HUES48 (cell line): ENCODE results near the gene BAD.
"Not testable (repeated sequence)": the region's sequence is repeated elsewhere in the genome, so short reads cannot be mapped to it uniquely, and the experiment has no call there.

Experiments
- H3K27ac ChIP-seq: one replicate; pipeline ENCODE4 v1.7.0; 2013; ENCODE audit warnings: low read depth, low read length, inconsistent platforms
- H3K27me3 ChIP-seq: 2 replicates; pipeline ENCODE4 v1.6.1; 2013; ENCODE audit warnings: mild to moderate bottlenecking, low read length; ENCODE audit not compliant: control insufficient read depth, insufficient read depth
- H3K36me3 ChIP-seq: 2 replicates; pipeline ENCODE4 v1.6.1; 2013; ENCODE audit warnings: low read length; ENCODE audit not compliant: control insufficient read depth, insufficient read depth
- H3K4me1 ChIP-seq: 2 replicates; pipeline ENCODE4 v1.6.1; 2013; ENCODE audit warnings: mild to moderate bottlenecking, low read length; ENCODE audit not compliant: control insufficient read depth, insufficient read depth
- H3K4me3 ChIP-seq: 2 replicates; pipeline ENCODE4 v1.5.1; 2013; ENCODE audit warnings: mild to moderate bottlenecking, low read depth, low read length
- H3K9ac ChIP-seq: 2 replicates; pipeline ENCODE4 v1.6.1; 2013; ENCODE audit warnings: mild to moderate bottlenecking, low read depth, low read length, moderate library complexity
- H3K9me3 ChIP-seq: 2 replicates; pipeline ENCODE4 v1.6.1; 2013; ENCODE audit warnings: low read length; ENCODE audit not compliant: control insufficient read depth, insufficient read depth

The BAD gene

DNA sequence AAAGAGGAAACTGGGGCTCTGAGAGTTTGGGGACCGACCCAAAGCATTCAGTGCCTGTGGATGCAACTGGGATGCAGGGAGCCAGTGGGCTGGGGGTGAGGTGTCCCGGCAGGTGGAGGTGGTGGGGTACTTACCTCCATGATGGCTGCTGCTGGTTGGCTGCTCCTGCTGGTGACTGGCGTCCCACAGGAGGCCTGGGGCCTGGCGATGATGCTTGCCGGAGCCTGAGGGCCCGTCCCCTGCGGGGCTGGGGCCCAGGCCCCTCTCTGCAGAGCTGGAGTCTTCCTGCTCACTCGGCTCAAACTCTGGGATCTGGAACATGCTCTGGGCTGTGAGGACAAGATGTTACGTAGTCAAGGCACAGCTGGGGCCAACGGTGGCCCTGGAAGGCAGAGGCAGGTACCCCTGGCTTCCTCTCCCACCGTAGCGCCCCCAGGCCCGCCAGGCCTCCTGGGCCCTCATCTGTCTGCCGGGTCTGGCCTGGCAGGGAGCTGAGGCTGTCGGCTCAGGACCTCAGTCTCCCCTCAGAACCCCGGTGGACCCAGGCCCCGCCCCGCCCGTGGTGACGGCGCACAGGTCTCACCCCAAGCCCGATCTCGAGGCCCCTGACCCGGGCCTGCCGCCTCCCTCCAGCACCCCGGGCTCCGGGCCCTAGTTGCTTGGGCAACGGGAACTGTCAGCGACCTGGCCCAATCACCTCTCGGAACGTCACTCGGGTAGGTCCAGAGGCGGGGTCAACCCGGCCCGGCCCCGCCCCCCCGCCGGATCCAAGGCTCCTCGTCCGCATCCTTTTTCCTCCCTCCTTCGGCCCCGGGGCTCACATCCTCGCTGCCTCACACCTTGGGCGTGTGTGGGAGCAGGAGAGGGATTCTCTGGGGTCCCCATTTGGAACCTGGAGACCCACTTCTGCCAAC lies at the start of gene BAD:
Gene BAD, minus strand, starts transcription at position 618 of the 914 bp plus-strand sequence. Its CDS starts 297 bp downstream, at position 321.
- H3K4me1 ChIP-seq, result peaks cover 5% of the 10 kb centered on the region; the same call in 1 of the 2 replicates
- no peaks in the 10 kb centered on the region for H3K36me3 ChIP-seq
- peak within 1 kb of the TSS; percentile 96 for H3K4me3 ChIP-seq
- no peaks in the 10 kb centered on the region for H3K9me3 ChIP-seq
- H3K27me3 ChIP-seq, result peaks cover 8% of the 10 kb centered on the region
- H3K27ac ChIP-seq, result peak within 1 kb of the TSS; percentile 85
- H3K9ac ChIP-seq, result no peak within 1 kb of the TSS

DNA sequence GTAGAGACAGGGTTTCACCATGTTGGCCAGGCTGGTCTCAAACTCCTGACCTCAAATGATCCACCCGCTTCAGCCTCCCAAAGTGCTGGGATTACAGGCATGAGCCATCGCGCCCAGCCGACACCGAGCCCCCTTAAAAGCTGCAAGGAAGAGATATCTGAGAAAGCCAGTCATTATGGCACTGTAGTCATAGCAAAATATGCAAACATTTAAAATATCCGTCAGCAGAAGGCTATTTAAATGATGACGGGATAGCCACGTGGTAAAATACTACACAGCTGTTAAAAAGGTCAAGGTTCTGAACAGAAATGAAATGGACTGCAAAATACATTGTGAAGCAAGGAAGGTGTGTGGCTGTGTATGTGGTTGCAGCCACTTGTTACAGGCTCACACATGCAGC lies 49.1 kb upstream of the BAD start:
- Histone ChIP-seq H3K9ac (no peak overlapping the region), H3K4me3 (no peak overlapping the region), H3K4me1 (peaks cover 4% of the 10 kb centered on the region), H3K36me3 (no peaks in the 10 kb centered on the region), H3K27ac (no peak overlapping the region), H3K27me3 (no peaks in the 10 kb centered on the region), H3K9me3 (no peaks in the 10 kb centered on the region)

DNA sequence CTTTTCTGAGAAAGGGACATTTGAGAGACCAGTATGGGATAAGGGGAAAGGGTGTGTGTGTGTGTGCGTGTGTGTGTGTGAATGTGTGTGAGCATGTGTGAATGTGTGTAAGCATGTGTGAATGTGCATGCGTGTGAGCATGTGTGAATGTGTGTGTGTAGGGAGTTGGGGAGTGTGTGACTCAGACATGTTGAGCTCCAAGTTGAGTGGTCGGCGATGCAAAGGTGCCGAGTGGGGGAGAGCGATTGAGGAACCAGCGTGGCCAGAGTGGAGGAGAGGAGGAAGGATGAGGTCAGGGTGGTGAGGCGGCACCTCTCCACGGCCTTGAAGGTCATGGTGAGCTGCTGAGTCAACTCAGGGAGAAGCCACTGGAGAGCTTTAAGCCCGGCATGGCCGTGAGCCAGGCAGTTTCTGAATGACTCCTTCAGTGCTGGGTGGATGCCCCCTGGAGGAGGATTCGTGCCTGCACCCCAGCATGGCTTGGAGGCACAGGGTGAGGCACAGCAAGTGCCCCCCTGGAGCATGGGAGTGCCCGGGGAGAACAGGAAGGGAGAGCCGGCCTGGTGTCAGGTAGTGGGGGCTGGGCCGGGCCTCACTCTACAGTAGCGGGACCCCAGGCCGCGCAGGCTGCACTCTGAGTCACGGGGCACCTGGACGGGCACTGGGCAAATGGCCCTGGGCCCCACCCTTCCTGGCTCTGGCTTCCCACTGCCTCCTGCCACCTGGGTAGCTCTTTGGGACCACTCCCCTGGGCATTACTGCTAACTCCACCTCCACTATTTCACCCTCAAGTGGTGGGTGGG lies 47.3 kb upstream of the BAD start:
- H3K9me3 ChIP-seq, result no peaks in the 10 kb centered on the region
- H3K27ac ChIP-seq, result no peak overlapping the region
- H3K4me1 ChIP-seq, result peaks cover 4% of the 10 kb centered on the region
- H3K9ac ChIP-seq, result no peak overlapping the region
- no peaks in the 10 kb centered on the region for H3K36me3 ChIP-seq
- H3K27me3 ChIP-seq, result no peaks in the 10 kb centered on the region
- H3K4me3 ChIP-seq, result no peak overlapping the region

DNA sequence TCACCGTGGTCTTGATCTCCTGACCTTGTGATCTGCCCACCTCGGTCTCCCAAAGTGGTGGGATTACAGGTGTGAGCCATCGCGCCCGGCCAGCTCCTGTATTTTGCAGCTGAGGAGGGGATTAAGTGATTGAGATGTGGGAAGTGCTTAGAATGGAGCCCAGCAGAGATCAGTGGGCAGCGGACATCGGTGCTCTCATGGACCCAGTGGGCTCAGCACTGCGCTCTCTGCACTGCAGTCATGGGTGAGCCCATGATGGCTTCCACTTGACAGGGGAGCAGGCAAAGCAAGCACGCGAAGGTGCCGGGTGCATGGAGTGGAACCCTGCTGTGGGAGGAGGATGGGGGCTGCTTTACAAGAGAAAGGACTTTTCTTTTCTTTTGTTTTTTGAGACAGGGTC lies 46.4 kb upstream of the BAD start:
- Histone ChIP-seq H3K27me3 (no peaks in the 10 kb centered on the region), H3K9me3 (no peaks in the 10 kb centered on the region), H3K36me3 (no peaks in the 10 kb centered on the region), H3K4me3 (no peak overlapping the region), H3K9ac (no peak overlapping the region), H3K4me1 (peaks cover 4% of the 10 kb centered on the region), H3K27ac (no peak overlapping the region)

DNA sequence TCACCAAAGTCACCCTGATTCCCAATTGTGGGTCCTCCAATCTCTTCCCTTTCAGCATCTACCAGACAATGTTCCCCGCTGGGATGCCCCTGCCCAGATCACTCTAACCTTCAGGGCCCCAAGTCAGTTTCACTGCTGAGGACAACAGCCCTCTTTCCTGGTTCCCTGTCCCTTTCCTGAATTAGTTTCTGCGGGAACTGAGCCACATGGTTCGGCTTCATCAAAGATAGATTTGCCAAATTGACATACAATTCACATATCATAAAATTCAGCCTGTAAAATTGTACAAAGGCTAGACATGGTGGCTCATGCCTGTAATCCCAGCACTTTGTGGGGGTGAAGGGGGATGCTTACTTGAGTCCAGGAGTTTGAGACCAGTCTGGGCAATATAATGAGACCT lies 43.5 kb upstream of the BAD start:
- Histone ChIP-seq H3K9ac (no peak overlapping the region), H3K27ac (no peak overlapping the region), H3K27me3 (no peaks in the 10 kb centered on the region), H3K9me3 (no peaks in the 10 kb centered on the region), H3K4me3 (no peak overlapping the region), H3K4me1 (peaks cover 4% of the 10 kb centered on the region), H3K36me3 (0 out of 2 replicates have a peak, but pooled peaks cover under 1% of the 10 kb centered on the region)

DNA sequence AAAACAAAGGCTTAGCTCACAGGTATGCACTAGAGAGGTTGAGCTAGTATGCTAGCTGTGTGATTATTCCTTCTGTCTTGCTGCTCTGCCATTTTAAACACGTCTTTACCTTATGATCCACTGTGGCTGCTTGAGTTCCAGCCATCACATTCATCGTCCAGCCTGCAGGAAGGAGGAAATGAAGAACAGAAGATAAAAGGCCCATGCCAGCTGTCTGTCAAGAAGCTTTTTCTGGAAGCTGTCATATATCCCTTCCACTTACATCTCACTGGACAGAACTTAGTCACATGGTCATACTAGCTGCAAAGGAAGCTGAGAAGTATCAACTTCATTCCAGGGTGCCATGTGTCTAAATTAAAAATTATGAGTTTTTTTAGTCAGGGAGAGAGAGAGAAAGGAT lies 42.9 kb upstream of the BAD start:
- Histone ChIP-seq H3K27ac (no peak overlapping the region), H3K4me1 (peaks cover 4% of the 10 kb centered on the region), H3K9ac (no peak overlapping the region), H3K27me3 (no peaks in the 10 kb centered on the region), H3K4me3 (no peak overlapping the region), H3K36me3 (peaks cover 6% of the 10 kb centered on the region), H3K9me3 (no peaks in the 10 kb centered on the region)

DNA sequence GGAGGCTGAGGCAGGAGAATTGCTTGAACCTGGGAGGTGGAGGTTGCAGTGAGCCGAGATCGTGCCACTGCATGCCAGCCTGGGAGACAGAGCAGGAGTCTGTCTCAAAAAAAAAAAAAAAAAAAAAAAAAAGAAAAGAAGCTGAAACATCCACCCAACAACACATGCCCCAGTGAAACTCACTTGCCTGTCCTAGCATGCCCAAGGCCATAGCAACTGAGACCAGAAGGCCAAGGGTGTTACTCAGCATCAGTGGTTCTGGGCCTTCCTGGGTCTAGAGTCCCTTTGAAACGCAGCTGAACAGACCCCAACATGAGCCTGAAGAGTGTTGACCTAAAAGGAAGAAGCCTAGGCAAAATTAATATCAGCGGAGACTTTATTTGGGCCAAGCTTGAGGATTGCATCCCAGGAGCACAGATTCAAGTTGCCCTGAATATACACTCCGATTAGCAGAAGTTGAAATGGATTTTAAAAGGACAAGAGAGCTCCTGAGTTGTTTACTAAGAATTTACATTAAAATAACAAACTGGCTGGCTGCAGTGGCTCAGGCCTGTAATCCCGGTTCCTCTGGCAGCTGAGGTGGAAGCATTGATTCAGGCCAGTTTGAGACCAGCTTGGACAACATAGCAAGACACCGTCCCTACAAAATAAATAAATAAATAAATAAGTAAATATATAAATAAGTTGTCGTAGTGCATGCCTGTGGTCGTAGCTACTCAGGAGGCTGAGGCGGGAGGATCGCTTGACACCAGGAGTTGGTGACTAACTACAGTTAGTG lies 40.4 kb upstream of the BAD start:
- no peak overlapping the region for H3K9ac ChIP-seq
- H3K4me1 ChIP-seq, result no peaks in the 10 kb centered on the region
- no peaks in the 10 kb centered on the region for H3K9me3 ChIP-seq
- H3K36me3 ChIP-seq, result peaks cover 24% of the 10 kb centered on the region
- H3K27ac ChIP-seq, result peak overlapping the region; percentile 54
- no peak overlapping the region for H3K4me3 ChIP-seq
- no peaks in the 10 kb centered on the region for H3K27me3 ChIP-seq

DNA sequence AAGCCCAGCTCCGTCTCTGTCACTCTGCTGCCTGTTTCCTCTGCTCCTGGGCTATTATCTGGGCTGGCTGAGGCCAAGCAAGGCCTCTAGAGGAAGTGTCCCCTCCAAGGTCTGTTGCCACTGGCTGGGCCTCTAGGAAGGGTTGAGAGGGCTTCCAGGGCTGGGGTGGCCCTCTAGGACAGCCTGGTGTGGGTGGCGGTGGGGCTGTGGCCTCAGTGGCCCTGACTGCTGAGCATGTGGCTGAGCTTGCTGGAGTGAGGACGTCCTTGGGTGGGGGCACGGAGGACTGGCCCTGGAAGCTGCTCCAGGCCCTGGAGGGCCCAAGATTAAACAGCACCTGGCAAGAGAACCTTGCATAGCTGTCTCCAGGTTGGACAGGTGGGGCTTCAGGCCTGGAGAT lies 39.5 kb upstream of the BAD start:
- H3K9ac ChIP-seq, H3K9me3 ChIP-seq, H3K27me3 ChIP-seq, H3K27ac ChIP-seq, H3K4me3 ChIP-seq, H3K4me1 ChIP-seq: not testable (repeated sequence)
- peaks cover 29% of the 10 kb centered on the region for H3K36me3 ChIP-seq

DNA sequence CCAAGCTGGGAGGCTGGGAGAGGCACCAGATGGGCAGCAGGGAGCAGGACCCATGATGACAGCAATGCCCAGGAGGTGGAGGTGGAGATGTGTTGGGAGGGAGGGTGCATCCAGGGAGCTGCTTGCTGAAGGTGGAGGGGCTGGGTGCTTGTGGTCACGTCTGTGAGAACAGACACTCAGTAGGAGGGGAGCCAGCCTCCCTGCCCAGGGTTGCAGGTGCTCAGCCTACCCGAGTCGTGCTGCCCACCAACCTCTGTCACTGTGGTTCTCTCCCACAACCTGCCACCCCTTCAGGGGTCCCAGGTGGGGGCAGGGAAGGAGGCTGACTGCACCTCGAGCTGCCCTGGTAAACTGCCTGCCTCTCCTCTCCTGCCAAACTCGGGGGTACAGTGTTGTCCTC lies 38.9 kb upstream of the BAD start:
- Histone ChIP-seq H3K9ac (no peak overlapping the region), H3K36me3 (peaks cover 29% of the 10 kb centered on the region), H3K27ac (no peak overlapping the region), H3K4me3 (no peak overlapping the region), H3K9me3 (no peaks in the 10 kb centered on the region), H3K4me1 (peaks cover 9% of the 10 kb centered on the region), H3K27me3 (no peaks in the 10 kb centered on the region)

DNA sequence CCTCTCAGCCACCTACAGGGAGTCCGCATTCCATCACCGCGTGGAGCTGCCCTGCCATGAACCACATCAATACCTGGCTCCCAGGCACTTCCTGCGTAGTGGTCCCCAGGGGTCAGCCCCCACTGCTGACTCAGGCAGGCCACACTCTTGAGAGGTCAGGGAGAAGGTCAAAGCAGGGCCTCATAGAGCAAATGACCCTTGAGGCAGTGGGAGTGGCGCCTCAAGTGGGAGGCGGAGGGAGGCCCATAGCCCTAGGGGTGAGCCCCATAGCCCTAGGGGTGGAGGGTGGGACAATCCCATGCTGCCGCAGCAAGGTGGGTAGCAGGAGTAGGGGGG lies 38.4 kb upstream of the BAD start:
- H3K9ac ChIP-seq, result no peak overlapping the region
- peaks cover 9% of the 10 kb centered on the region for H3K4me1 ChIP-seq
- no peak overlapping the region for H3K27ac ChIP-seq
- peaks cover 29% of the 10 kb centered on the region for H3K36me3 ChIP-seq
- no peaks in the 10 kb centered on the region for H3K9me3 ChIP-seq
- H3K4me3 ChIP-seq, result no peak overlapping the region
- no peaks in the 10 kb centered on the region for H3K27me3 ChIP-seq
